A673 (cell line): ENCODE results near the gene SDSL. TPM values are rescaled to one million over a fixed set of nuclear protein-coding genes. Genes with fewer than 3 reads are reported as not detected.

ENCODE experiments used
- BruUV-seq: library from RNA; stranded (reverse); fragments of 400-500 nt; replicated peaks from 2 replicates; lab custom pipeline; 2021; lab: Mats Ljungman, UMichigan
- CTCF ChIA-PET: fragments of 300-600 bp; sonication (Branson Sonifier 250); formaldehyde crosslinking; loops from one replicate; lab custom pipeline; 2022; ENCODE audit warnings: antibody characterized with exemption; lab: Charles Lee
- POLR2A ChIA-PET: fragments of 300-600 bp; sonication (Branson Sonifier 250); formaldehyde crosslinking; loops from one replicate; lab custom pipeline; 2022; ENCODE audit warnings: antibody characterized with exemption; ENCODE audit not compliant: low non-redundant PET; lab: Charles Lee
- DNase-seq: peaks from one replicate; pipeline ENCODE4 v3.0.0-alpha.2; 2015; ENCODE audit warnings: low spot score
- H3K27ac ChIP-seq: fragments of 200-600 bp; sonication (generic); 2 replicates; pipeline ENCODE4 v1.5.1; 2016; ENCODE audit warnings: mixed run types, low read depth, mild to moderate bottlenecking, mixed read lengths, antibody characterized with exemption, low read length; ENCODE audit not compliant: poor library complexity, severe bottlenecking
- H3K27me3 ChIP-seq: fragments of 200-600 bp; sonication (generic); replicated peaks from 2 replicates; pipeline ENCODE4 v1.6.1; 2017; ENCODE audit warnings: mixed run types, low read depth, mild to moderate bottlenecking, mixed read lengths, antibody characterized with exemption, low read length; ENCODE audit not compliant: insufficient read depth, poor library complexity
- H3K36me3 ChIP-seq: fragments of 200-600 bp; sonication (generic); 2 replicates; pipeline ENCODE4 v1.6.1; 2016; ENCODE audit warnings: mixed run types, mild to moderate bottlenecking, mixed read lengths, antibody characterized with exemption, low read length; ENCODE audit not compliant: insufficient read depth, poor library complexity, severe bottlenecking
- H3K4me1 ChIP-seq: fragments of 200-600 bp; sonication (generic); 2 replicates; pipeline ENCODE4 v1.6.1; 2017; ENCODE audit warnings: mixed run types, mild to moderate bottlenecking, mixed read lengths, antibody characterized with exemption, low read length; ENCODE audit not compliant: insufficient read depth, poor library complexity, severe bottlenecking
- H3K4me3 ChIP-seq: fragments of 200-600 bp; sonication (generic); 2 replicates; pipeline ENCODE4 v1.5.1; 2016; ENCODE audit warnings: low read depth, mixed run types, mild to moderate bottlenecking, mixed read lengths, low read length; ENCODE audit not compliant: poor library complexity, severe bottlenecking
- H3K9me3 ChIP-seq: fragments of 200-600 bp; sonication (generic); 2 replicates; pipeline ENCODE4 v1.6.1; 2016; ENCODE audit warnings: mixed run types, low read depth, mild to moderate bottlenecking, mixed read lengths, antibody characterized with exemption, low read length; ENCODE audit not compliant: poor library complexity, severe bottlenecking
- CTCF ChIP-seq: fragments of 300-800, 200-600 bp; sonication (generic); conservative IDR thresholded peaks from 2 replicates; pipeline ENCODE4 v1.5.1; 2017; ENCODE audit warnings: low read depth, mild to moderate bottlenecking, antibody characterized with exemption, low read length, moderate library complexity, mixed read lengths
- EZH2 ChIP-seq: fragments of 200-600 bp; sonication (generic); IDR thresholded peaks from 2 replicates; pipeline ENCODE4 v1.6.1; 2017; ENCODE audit warnings: borderline replicate concordance, low read depth, mild to moderate bottlenecking, mixed read lengths, antibody characterized with exemption, low read length; ENCODE audit not compliant: poor library complexity, severe bottlenecking
- intact Hi-C: fragments of 100-400 bp; cut with micrococcal nuclease; formaldehyde crosslinking; loops from one replicate; pipeline ENCODE4 v1.10.0; 2022; ENCODE audit not compliant: unreplicated experiment
- total RNA-seq: library from RNA; stranded (reverse); gene quantifications from 2 replicates; pipeline ENCODE4 v1.2.3, GENCODE V29; 2021

Gene SDSL
- total RNA-seq, 1 experiment from 2014 or later, result 0.37 TPM

- no peak for DNase-seq
Observed at GRCh38 chr12:113449839-113450238, 27.7 kb downstream of the SDSL start.

GRCh38 chr12:113452458-113452857 lies 30.3 kb downstream of the SDSL start:
- Histone ChIP-seq H3K9me3 (no peaks in the 10 kb centered on the region), H3K27me3 (peaks cover 16% of the 10 kb centered on the region), H3K4me3 (no peak overlapping the region), H3K4me1 (no peaks in the 10 kb centered on the region), H3K27ac (no peak overlapping the region), H3K36me3 (no peaks in the 10 kb centered on the region)
- intact Hi-C loops, result no loop called here
- CTCF ChIA-PET, result interaction anchor here (1.2 kb wide), 1 partner anchor 10 kb away, joined by 4 read pairs; no protein-coding TSS in a partner anchor
- POLR2A ChIA-PET, result no interaction called here
- DNase-seq, result no peak
- TF ChIP-seq CTCF (no peak), EZH2 (no peak)
- BruUV-seq, result no TSS peak

More at GRCh38 chr12:113449839-113450238, 27.7 kb downstream of the SDSL start:
- Histone ChIP-seq H3K27ac (no peak overlapping the region), H3K4me1 (no peaks in the 10 kb centered on the region), H3K36me3 (no peaks in the 10 kb centered on the region), H3K9me3 (no peaks in the 10 kb centered on the region), H3K4me3 (no peak overlapping the region), H3K27me3 (peaks cover 13% of the 10 kb centered on the region)
- POLR2A ChIA-PET, result no interaction called here
- BruUV-seq, result no TSS peak
- CTCF ChIA-PET, result no interaction called here
- TF ChIP-seq CTCF (no peak), EZH2 (no peak)
- intact Hi-C loops, result no loop called here

GRCh38 chr12:113453330-113453729 lies 31.1 kb downstream of the SDSL start:
- no TSS peak for BruUV-seq
- intact Hi-C loops, result no loop called here
- H3K27ac ChIP-seq, result no peak overlapping the region
- H3K36me3 ChIP-seq, result no peaks in the 10 kb centered on the region
- peaks cover 22% of the 10 kb centered on the region for H3K27me3 ChIP-seq
- no peaks in the 10 kb centered on the region for H3K9me3 ChIP-seq
- DNase-seq, result no peak
- ChIA-PET CTCF (interaction anchor here (1.2 kb wide), 1 partner anchor 9 kb away, joined by 4 read pairs; no protein-coding TSS in a partner anchor), POLR2A (no interaction called here)
- TF ChIP-seq CTCF, result no peak
- TF ChIP-seq EZH2, result no peak
- H3K4me3 ChIP-seq, result no peak overlapping the region
- no peaks in the 10 kb centered on the region for H3K4me1 ChIP-seq
